Uterus (tissue), 4 donors: ENCODE data around the gene SELENOV. TPM values are rescaled to one million over a fixed set of nuclear protein-coding genes. Genes with fewer than 3 reads are reported as not detected.

Experiments
- DNase-seq, 2 donors: peaks; one replicate each; pipeline ENCODE4 v3.0.0-alpha.2; 2019 to 2020
- H3K27ac ChIP-seq, 2 donors: fragments of 200-600 bp; sonication (generic); 1 replicate in 1 of 2; 2 replicates in 1 of 2; pipeline ENCODE4 v1.5.1; 2016 to 2018
- H3K27me3 ChIP-seq, 2 donors: fragments of 200-600 bp; sonication (generic); one replicate each; pipeline ENCODE4 v1.5.1; 2018 to 2019; ENCODE audit warnings: control low read depth in 1 of 2
- H3K36me3 ChIP-seq, 2 donors: fragments of 200-600 bp; sonication (generic); one replicate each; pipeline ENCODE4 v1.5.1; 2019; ENCODE audit warnings: control low read depth in 1 of 2
- H3K4me1 ChIP-seq, 2 donors: fragments of 200-600 bp; sonication (generic); one replicate each; pipeline ENCODE4 v1.5.1; 2018 to 2019; ENCODE audit warnings: control low read depth in 1 of 2
- H3K4me3 ChIP-seq, 2 donors: fragments of 200-600 bp; sonication (generic); 1 replicate in 1 of 2; 2 replicates in 1 of 2; pipeline ENCODE4 v1.5.1; 2018 to 2019; ENCODE audit warnings: mild to moderate bottlenecking in 1 of 2
- H3K9me3 ChIP-seq, 2 donors: fragments of 200-600 bp; sonication (generic); one replicate each; pipeline ENCODE4 v1.5.1; 2019; ENCODE audit warnings: control low read depth in 1 of 2
- POLR2A ChIP-seq, 2 donors: fragments of 450-650 bp; IDR thresholded peaks; one replicate each; pipeline ENCODE4 v1.6.1; 2016; ENCODE audit warnings: antibody characterized with exemption in 2 of 2, mild to moderate bottlenecking in 1 of 2, moderate library complexity in 1 of 2
- intact Hi-C: fragments of 100-400 bp; cut with DNase I; formaldehyde crosslinking; loops from one replicate; pipeline ENCODE4 v1.15.1; 2023; ENCODE audit warnings: low total_unique reads
- total RNA-seq, 4 donors: library from RNA; depleted of rRNA in 3 of 4; stranded (reverse); fragments of >200 nt in 3 of 4; gene quantifications; one replicate each; pipeline versions ENCODE4 v1.1.0 to v1.2.4, GENCODE V29; 2014 to 2023
- TF ChIP-seq, protein P1 (sequence below), 4 experiments: fragments of 200-600 bp in 2 of 4; fragments of 450-650 bp in 2 of 4; sonication (generic) in 2 of 4; IDR thresholded peaks; one replicate each; pipeline ENCODE4 v1.5.1; 2016 to 2019; ENCODE audit warnings: antibody characterized with exemption in 4 of 4, mild to moderate bottlenecking in 2 of 4, moderate library complexity in 1 of 4
- donor health status: DM: yes; HTN: yes; CAD: no.

Gene SELENOV, protein sequence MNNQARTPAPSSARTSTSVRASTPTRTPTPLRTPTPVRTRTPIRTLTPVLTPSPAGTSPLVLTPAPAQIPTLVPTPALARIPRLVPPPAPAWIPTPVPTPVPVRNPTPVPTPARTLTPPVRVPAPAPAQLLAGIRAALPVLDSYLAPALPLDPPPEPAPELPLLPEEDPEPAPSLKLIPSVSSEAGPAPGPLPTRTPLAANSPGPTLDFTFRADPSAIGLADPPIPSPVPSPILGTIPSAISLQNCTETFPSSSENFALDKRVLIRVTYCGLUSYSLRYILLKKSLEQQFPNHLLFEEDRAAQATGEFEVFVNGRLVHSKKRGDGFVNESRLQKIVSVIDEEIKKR
- total RNA-seq = under 1 TPM in 1 of 4 donors, not detected in 3; 0.41 TPM

DNA sequence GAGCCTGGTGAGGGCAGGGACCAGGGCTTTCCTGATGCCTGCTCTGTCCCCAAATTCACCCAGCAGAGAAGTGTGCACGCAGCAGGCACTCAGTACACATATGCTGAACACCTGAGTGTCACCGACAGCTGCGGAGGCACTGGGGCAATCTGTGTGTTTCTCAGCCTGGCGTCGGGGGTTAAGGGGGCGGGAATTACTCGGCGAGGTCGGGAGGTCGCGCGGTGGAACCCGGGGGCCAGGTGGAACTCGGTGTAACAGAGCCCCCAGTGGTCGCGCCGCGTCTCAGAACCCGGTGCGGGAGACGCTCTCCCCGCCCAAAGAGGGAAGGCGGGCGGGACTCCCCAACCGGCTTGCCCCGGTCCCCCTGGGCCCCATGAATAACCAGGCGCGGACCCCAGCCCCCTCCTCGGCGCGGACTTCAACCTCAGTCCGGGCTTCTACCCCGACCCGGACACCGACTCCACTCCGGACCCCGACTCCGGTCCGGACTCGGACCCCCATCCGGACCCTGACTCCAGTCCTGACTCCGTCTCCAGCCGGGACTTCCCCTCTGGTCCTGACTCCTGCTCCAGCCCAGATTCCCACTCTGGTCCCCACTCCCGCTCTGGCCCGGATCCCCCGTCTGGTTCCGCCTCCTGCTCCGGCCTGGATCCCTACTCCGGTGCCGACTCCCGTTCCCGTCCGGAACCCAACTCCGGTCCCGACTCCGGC, at the start of gene SELENOV:
SELENOV (plus strand) TSS at position 300 of the 711 bp plus-strand sequence; CDS start at position 374, 74 bp downstream.
- TF ChIP-seq, protein P1, sequence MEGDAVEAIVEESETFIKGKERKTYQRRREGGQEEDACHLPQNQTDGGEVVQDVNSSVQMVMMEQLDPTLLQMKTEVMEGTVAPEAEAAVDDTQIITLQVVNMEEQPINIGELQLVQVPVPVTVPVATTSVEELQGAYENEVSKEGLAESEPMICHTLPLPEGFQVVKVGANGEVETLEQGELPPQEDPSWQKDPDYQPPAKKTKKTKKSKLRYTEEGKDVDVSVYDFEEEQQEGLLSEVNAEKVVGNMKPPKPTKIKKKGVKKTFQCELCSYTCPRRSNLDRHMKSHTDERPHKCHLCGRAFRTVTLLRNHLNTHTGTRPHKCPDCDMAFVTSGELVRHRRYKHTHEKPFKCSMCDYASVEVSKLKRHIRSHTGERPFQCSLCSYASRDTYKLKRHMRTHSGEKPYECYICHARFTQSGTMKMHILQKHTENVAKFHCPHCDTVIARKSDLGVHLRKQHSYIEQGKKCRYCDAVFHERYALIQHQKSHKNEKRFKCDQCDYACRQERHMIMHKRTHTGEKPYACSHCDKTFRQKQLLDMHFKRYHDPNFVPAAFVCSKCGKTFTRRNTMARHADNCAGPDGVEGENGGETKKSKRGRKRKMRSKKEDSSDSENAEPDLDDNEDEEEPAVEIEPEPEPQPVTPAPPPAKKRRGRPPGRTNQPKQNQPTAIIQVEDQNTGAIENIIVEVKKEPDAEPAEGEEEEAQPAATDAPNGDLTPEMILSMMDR (IDR thresholded peaks at IDR 0.05) = no peak
- TF ChIP-seq POLR2A (IDR thresholded peaks at IDR 0.05) = no peak
- peaks cover 0 to 10% of the 10 kb centered on the region in 2 donors for H3K4me1 ChIP-seq
- H3K4me3 ChIP-seq = peak within 1 kb of the TSS; percentile 9 to 15
- no peak within 1 kb of the TSS for H3K27ac ChIP-seq
- no peak for DNase-seq
- no peaks in the 10 kb centered on the region for H3K36me3 ChIP-seq
- no peaks in the 10 kb centered on the region for H3K9me3 ChIP-seq
- intact Hi-C loops = no loop called here
- peaks cover 11 to 28% of the 10 kb centered on the region in 2 donors for H3K27me3 ChIP-seq

- intact Hi-C loops = no loop called here
- no peaks in the 10 kb centered on the region for H3K4me1 ChIP-seq
- H3K4me3 ChIP-seq = no peak overlapping the region
- no peak for DNase-seq
- TF ChIP-seq, protein P1 (IDR thresholded peaks at IDR 0.05) = no peak
- TF ChIP-seq POLR2A (IDR thresholded peaks at IDR 0.05) = no peak
- H3K36me3 ChIP-seq = peaks cover 0 to 2% of the 10 kb centered on the region in 2 donors
- no peaks in the 10 kb centered on the region for H3K9me3 ChIP-seq
- no peak overlapping the region for H3K27ac ChIP-seq
- H3K27me3 ChIP-seq = no peaks in the 10 kb centered on the region
Observed at GRCh38 chr19:39465956-39466747, 48.8 kb upstream of the SELENOV start.

DNA sequence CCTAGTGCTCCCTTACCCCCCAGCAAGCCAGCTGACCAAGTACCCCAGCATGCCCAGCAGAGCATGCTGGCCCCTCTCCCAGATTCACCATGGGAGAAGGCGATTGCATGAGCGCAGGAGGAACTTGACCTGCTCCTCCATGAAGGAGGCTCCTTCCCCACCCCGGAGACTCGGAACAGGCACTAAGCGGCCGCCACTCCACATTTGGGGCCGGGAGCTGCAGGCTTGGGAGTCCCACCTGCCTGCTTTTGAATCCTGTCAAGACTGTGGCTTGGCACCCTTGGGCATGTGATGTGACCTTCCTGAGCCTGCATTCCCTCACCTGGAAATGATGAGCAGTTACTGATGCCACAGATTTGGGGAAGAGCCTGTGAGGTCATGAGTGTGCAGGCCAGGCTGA, 47.0 kb upstream of the SELENOV start:
- Histone ChIP-seq H3K36me3 (peaks cover 0 to 2% of the 10 kb centered on the region in 2 donors), H3K4me3 (no peak overlapping the region), H3K9me3 (no peaks in the 10 kb centered on the region), H3K27me3 (no peaks in the 10 kb centered on the region), H3K4me1 (no peaks in the 10 kb centered on the region), H3K27ac (no peak overlapping the region)
- TF ChIP-seq, protein P1 (IDR thresholded peaks at IDR 0.05) = no peak
- no peak for TF ChIP-seq POLR2A (IDR thresholded peaks at IDR 0.05)
- intact Hi-C loops = no loop called here
- DNase-seq = no peak

DNA sequence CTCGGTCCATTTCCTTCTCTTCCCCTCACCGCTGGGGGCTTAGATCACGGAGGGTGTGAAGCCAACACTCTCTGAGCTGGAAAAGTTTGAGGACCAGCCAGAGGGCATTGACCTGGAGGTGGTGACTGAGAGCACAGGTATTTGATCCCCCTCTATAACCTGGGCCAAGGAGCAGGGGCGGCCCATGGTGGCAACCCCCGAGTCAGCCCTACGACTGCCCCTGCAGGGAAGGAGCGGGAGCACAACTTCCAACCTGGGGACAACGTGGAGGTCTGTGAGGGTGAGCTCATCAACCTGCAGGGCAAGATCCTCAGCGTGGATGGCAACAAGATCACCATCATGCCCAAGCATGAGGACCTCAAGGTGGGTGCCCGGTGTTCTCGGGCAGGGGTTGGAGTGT, 45.9 kb upstream of the SELENOV start:
- Histone ChIP-seq H3K4me1 (no peaks in the 10 kb centered on the region), H3K4me3 (no peak overlapping the region), H3K36me3 (peaks cover 0 to 2% of the 10 kb centered on the region in 2 donors), H3K9me3 (no peaks in the 10 kb centered on the region), H3K27me3 (no peaks in the 10 kb centered on the region), H3K27ac (no peak overlapping the region)
- no peak for DNase-seq
- intact Hi-C loops = no loop called here
- TF ChIP-seq, protein P1 (IDR thresholded peaks at IDR 0.05) = no peak
- no peak for TF ChIP-seq POLR2A (IDR thresholded peaks at IDR 0.05)
